Endothelial cell of umbilical vein (primary cell): ENCODE measurements around the gene TAF1A.

Source experiments
- CTCF ChIP-seq, 2 donors: IDR thresholded peaks; 1 replicate in 1 of 2; 2 replicates in 1 of 2; pipeline ENCODE4 v1.5.1; 2011; ENCODE audit warnings: low read length in 2 of 2, mild to moderate bottlenecking in 2 of 2, moderate library complexity in 2 of 2, control low read depth in 1 of 2, inconsistent platforms in 1 of 2, low read depth in 1 of 2; ENCODE audit not compliant: insufficient read depth in 1 of 2; ENCODE audit errors: extremely low read depth in 1 of 2
- EZH2 ChIP-seq: IDR thresholded peaks from 2 replicates; pipeline ENCODE4 v1.6.1; 2012; ENCODE audit warnings: borderline replicate concordance, low read depth, mild to moderate bottlenecking, moderate library complexity, low read length, inconsistent platforms; ENCODE audit not compliant: severe bottlenecking
- FOS ChIP-seq: IDR thresholded peaks from 2 replicates; pipeline ENCODE4 v1.6.1; 2011; ENCODE audit warnings: mild to moderate bottlenecking, low read length, moderate library complexity, borderline replicate concordance; ENCODE audit not compliant: insufficient read depth
- GATA2 ChIP-seq: IDR thresholded peaks from 2 replicates; pipeline ENCODE4 v1.7.0; 2011; ENCODE audit warnings: low read depth, mild to moderate bottlenecking, moderate library complexity, mixed read lengths, low read length; ENCODE audit not compliant: insufficient read length, insufficient read depth
- JUN ChIP-seq: IDR thresholded peaks from 2 replicates; pipeline ENCODE4 v1.6.1; 2011; ENCODE audit warnings: borderline replicate concordance, low read depth; ENCODE audit not compliant: insufficient read length, insufficient read depth
- MYC ChIP-seq: IDR thresholded peaks from one replicate; pipeline ENCODE4 v1.6.1; 2011; ENCODE audit warnings: mild to moderate bottlenecking, low read depth, low read length
- POLR2A ChIP-seq: IDR thresholded peaks from 2 replicates; pipeline ENCODE4 v1.6.1; 2012; ENCODE audit warnings: low read depth, mild to moderate bottlenecking, control low read depth, low read length
- POLR2AphosphoS5 ChIP-seq: IDR thresholded peaks from 2 replicates; pipeline ENCODE4 v1.6.1; 2012; ENCODE audit warnings: low read depth, mild to moderate bottlenecking, control low read depth, low read length, moderate library complexity; ENCODE audit not compliant: insufficient read depth
- TF ChIP-seq, protein P1 (sequence below): IDR thresholded peaks from 2 replicates; pipeline ENCODE4 v1.6.1; 2011; ENCODE audit not compliant: insufficient read depth, insufficient read length

- no peak for TF ChIP-seq CTCF (IDR thresholded peaks at IDR 0.05; ENCODE audit: extremely low read depth in 1 of 2, insufficient read depth in 1 of 2, low read depth in 1 of 2, low read length in 2 of 2)
- TF ChIP-seq EZH2 = no peak
- no peak for TF ChIP-seq POLR2AphosphoS5
- TF ChIP-seq POLR2A = no peak
- TF ChIP-seq, protein P1, sequence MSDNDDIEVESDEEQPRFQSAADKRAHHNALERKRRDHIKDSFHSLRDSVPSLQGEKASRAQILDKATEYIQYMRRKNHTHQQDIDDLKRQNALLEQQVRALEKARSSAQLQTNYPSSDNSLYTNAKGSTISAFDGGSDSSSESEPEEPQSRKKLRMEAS = no peak
- no peak for TF ChIP-seq GATA2
- TF ChIP-seq MYC = no peak
- TF ChIP-seq FOS = no peak
- TF ChIP-seq JUN = no peak
Observed at GRCh38 chr1:222552882-222553281, 36.9 kb downstream of the TAF1A start.
